ENCODE measurements around the gene PECR. TPM values are rescaled to one million over a fixed set of nuclear protein-coding genes. Genes with fewer than 3 reads are reported as not detected.

PECR gene
- total RNA-seq, 1 experiment from 2014 or later: 16.3 TPM

- ChIA-PET RAD21 (ENCODE audit: low non-redundant PET in 1 of 2, low total read pairs in 2 of 2, uncharacterized antibody in 2 of 2, unreplicated experiment in 2 of 2) (no interaction called here), POLR2A (no interaction called here), CTCF (no interaction called here)
- Histone ChIP-seq H3K9me3 (ENCODE audit: control insufficient read depth in 1 of 2, insufficient read depth in 1 of 2, low read depth in 1 of 2, low read length in 2 of 2) (no peaks in the 10 kb centered on the region), H3K4me2 (ENCODE audit: low read length) (no peak overlapping the region; the same call in 1 of the 2 replicates), H4K20me1 (ENCODE audit: insufficient read depth) (no peaks in the 10 kb centered on the region), H3K79me2 (ENCODE audit: insufficient read depth, low read length) (no peaks in the 10 kb centered on the region), H3K4me1 (ENCODE audit: control insufficient read depth in 1 of 2, insufficient read depth in 2 of 2, low read length in 2 of 2) (no peaks in the 10 kb centered on the region), H3K9me2 (ENCODE audit: insufficient read depth) (no peaks in the 10 kb centered on the region), H2AFZ (ENCODE audit: low read depth, low read length, poor library complexity, severe bottlenecking) (no peak overlapping the region), H3K27me3 (ENCODE audit: insufficient read depth, low read length) (no peaks in the 10 kb centered on the region), H3K27ac (ENCODE audit: low read depth, low read length) (no peak overlapping the region), H3K4me3 (replicated peaks in 1 of 2; ENCODE audit: low read depth in 1 of 2, low read length in 2 of 2) (no peak overlapping the region), H3K9ac (ENCODE audit: low read length) (no peak overlapping the region), H3K36me3 (ENCODE audit: control insufficient read depth in 1 of 2, insufficient read depth in 2 of 2, low read length in 2 of 2) (peaks cover 0 to 3% of the 10 kb centered on the region in 2 experiments; a peak in 1 of 4 replicates)
- intact Hi-C loops (cut with micrococcal nuclease): no loop called here
- no TSS peak for BruUV-seq (replicated peaks)
- ATAC-seq (no peak), DNase-seq (ENCODE audit: low read depth, low spot score) (no peak)
- TF ChIP-seq POLR2A (IDR thresholded peaks at IDR 0.05; ENCODE audit: borderline replicate concordance, extremely low read depth, insufficient read depth, insufficient read length): no peak
These were observed 15.4 kb downstream of the PECR start for GRCh38 chr2:216066230-216066629.

GRCh38 chr2:216064665-216065064 lies 16.9 kb downstream of the PECR start:
- POLR2A ChIA-PET: no interaction called here
- peaks cover 0 to 3% of the 10 kb centered on the region in 2 experiments; a peak in 1 of 4 replicates for H3K36me3 ChIP-seq (ENCODE audit: control insufficient read depth in 1 of 2, insufficient read depth in 2 of 2, low read length in 2 of 2)
- CTCF ChIA-PET: no interaction called here
- no peak overlapping the region for H3K9ac ChIP-seq (ENCODE audit: low read length)
- DNase-seq (ENCODE audit: low read depth, low spot score): no peak
- BruUV-seq (replicated peaks): no TSS peak
- no peaks in the 10 kb centered on the region for H3K27me3 ChIP-seq (ENCODE audit: insufficient read depth, low read length)
- H3K4me1 ChIP-seq (ENCODE audit: control insufficient read depth in 1 of 2, insufficient read depth in 2 of 2, low read length in 2 of 2): no peaks in the 10 kb centered on the region
- no peak overlapping the region for H3K4me2 ChIP-seq (ENCODE audit: low read length)
- H3K79me2 ChIP-seq (ENCODE audit: insufficient read depth, low read length): no peaks in the 10 kb centered on the region
- no peak overlapping the region for H3K4me3 ChIP-seq (replicated peaks in 1 of 2; ENCODE audit: low read depth in 1 of 2, low read length in 2 of 2)
- TF ChIP-seq POLR2A (IDR thresholded peaks at IDR 0.05; ENCODE audit: borderline replicate concordance, extremely low read depth, insufficient read depth, insufficient read length) (no peak), EZH2phosphoT487 (IDR thresholded peaks at IDR 0.05; ENCODE audit: borderline replicate concordance) (no peak), ZFX (IDR thresholded peaks at IDR 0.05) (no peak), TCF7L2 (IDR thresholded peaks at IDR 0.05; ENCODE audit: borderline replicate concordance, extremely low read depth, insufficient read depth, insufficient read length) (no peak), MAX (IDR thresholded peaks at IDR 0.05) (no peak)
- TF ChIP-seq, protein P1, sequence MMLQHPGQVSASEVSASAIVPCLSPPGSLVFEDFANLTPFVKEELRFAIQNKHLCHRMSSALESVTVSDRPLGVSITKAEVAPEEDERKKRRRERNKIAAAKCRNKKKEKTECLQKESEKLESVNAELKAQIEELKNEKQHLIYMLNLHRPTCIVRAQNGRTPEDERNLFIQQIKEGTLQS (IDR thresholded peaks at IDR 0.05): no peak
- intact Hi-C loops (cut with micrococcal nuclease): no loop called here
- H2AFZ ChIP-seq (ENCODE audit: low read depth, low read length, poor library complexity, severe bottlenecking): no peak overlapping the region
- no peaks in the 10 kb centered on the region for H4K20me1 ChIP-seq (ENCODE audit: insufficient read depth)
- ATAC-seq: no peak
- H3K9me3 ChIP-seq (ENCODE audit: control insufficient read depth in 1 of 2, insufficient read depth in 1 of 2, low read depth in 1 of 2, low read length in 2 of 2): no peaks in the 10 kb centered on the region
- RAD21 ChIA-PET (ENCODE audit: low non-redundant PET in 1 of 2, low total read pairs in 2 of 2, uncharacterized antibody in 2 of 2, unreplicated experiment in 2 of 2): no interaction called here
- H3K27ac ChIP-seq (ENCODE audit: low read depth, low read length): no peak overlapping the region
- no peaks in the 10 kb centered on the region for H3K9me2 ChIP-seq (ENCODE audit: insufficient read depth)
